Right ventricle myocardium inferior (tissue), 1 donor: ENCODE data around the gene NFIB. TPM values are rescaled to one million over a fixed set of nuclear protein-coding genes. Genes with fewer than 3 reads are reported as not detected.
A peak's percentile ranks its signal among the peaks of the same experiment; 100 is the strongest.

ENCODE experiments used
- ATAC-seq: fragments of 200-7000 bp; cut with Tn5 transposase; one replicate; pipeline ENCODE4 v1.9.1; 2020; ENCODE audit warnings: mild to moderate bottlenecking, moderate library complexity
- DNase-seq: peaks from one replicate; pipeline ENCODE4 v3.0.0; 2021; ENCODE audit errors: missing footprints
- intact Hi-C: fragments of 100-400 bp; cut with DNase I; formaldehyde crosslinking; loops from one replicate; pipeline ENCODE4 v1.11.0; 2022
- total RNA-seq: library from RNA; stranded (reverse); fragmentation: NEBNext Ultra II Directional; extraction: Animal tissue kit (Norgen Biotek cat#: 25700); gene quantifications from one replicate; pipeline ENCODE4 v1.2.1, GENCODE V29; 2021
- donor health status: DM: no; HTN: yes; CAD: no; lungs with severe emphysema.

NFIB gene
- total RNA-seq, 1 donor from 2014 or later, result 116 TPM

DNA sequence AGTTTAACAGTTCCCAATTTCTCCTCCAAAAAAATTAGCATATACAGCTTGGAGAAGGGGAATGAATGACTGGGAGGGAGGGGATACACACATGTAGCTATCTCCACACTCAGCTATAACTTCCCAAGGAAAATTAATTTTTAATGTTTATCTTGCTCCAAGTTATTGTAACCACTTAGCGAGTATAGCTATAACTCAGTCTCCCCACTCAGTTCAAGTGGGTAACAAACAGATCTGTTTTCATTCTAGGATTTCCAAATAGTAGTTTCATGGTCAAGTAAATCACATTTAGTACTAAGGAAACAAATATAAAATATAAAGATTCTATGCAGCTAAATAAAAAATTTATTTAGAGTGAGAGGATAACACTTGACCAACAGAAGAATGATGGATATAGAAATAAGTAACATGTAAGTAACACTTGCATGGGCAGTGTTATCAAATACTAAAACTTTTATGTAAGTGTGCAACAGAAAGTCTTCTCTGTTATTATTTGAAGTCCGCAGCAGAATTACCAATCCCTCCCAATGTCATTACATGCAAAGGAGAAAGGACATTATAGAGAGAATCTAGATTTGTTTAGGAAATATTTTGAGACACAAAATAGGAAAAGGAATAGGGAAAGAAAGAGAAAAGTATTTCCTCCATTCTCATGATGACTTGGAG, 10.2 kb upstream of the NFIB start:
- no peak for ATAC-seq
- intact Hi-C loops, result loop anchor here (2.0 to 5.0 kb wide), 2 partner anchors 108 to 293 kb away; no protein-coding TSS in a partner anchor
- DNase-seq, result no peak

- intact Hi-C loops, result loop anchor here (2.0 to 5.0 kb wide), 2 partner anchors 109 to 293 kb away; no protein-coding TSS in a partner anchor
- peak; percentile 6 for ATAC-seq
- DNase-seq, result no peak
Observed at GRCh38 chr9:14323083-14323971, 9.4 kb upstream of the NFIB start.

DNA sequence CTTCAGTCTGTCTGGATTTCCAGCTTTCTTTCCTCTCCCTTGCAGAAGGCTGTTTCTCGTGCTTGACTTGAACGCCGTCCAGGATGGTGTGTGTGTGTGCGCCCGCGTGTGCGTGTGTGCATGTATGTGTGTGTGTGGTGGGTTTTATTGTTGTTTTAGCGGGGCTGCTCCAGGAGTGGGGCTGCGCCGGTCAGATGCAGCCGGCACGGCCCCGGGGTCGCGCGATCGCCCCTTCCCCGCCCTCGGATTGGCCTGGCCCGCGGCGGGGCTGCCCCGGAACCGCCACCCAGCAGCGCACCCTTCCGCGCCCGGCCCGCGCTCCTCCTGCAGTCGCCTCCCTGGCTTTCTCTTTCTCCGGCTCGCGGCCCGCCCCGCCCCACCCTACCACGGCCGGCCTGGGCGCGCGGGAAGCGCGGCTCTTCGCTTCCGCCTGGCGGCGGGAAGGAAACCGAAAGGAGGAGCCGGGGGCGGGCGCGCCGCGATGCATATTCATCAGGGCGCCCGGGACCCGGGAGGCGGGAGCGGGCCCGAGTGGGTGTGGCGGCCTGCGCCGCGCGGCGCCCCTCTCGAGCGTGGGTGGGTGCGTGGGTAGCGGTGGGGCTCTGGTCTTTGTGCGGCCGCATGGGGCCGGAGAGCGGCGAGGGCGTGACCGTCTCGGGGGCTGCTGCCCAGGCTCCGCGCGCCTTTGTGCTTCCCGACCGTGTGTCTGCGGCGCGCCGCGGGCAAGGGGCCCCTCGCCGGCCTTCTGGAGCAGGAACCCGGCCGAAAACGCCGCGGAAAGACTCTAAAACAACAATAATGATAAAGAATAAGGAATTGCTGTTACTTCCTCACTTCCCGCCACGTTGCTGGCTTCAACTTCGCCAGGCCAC, 8.5 kb upstream of the NFIB start:
- peak; percentile 94 for DNase-seq
- intact Hi-C loops, result loop anchor here (1.0 to 5.0 kb wide), 3 partner anchors 26 to 292 kb away; no protein-coding TSS in a partner anchor

DNA sequence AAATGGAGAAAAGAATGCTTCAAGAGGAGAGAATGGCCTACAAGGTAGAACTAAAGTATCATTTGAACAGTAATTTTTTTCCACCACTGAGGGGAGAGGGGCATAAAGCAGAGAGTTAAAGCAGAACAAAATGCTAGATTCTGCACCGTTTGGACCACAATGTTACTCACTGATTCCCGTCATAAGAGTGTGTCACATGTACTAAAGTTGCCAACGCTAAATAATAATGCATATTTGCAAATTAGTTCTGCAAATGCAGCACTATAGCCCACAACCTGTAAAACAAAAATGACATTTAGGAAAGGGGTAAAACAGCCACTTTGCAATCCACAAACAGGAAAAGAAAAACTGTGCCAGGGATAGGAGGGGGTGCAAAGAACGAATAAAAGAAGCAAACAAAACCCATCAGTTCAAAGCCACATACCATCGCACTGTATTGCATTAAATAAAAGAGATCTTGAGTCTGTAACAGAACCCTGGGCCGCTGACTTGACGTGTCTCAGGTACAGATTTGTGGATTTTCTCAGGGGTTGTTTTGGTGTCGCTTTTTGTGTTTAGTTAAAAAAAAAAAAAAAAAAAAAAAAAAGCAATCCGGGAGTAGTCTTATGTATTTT, 7.7 kb upstream of the NFIB start:
- DNase-seq, result no peak
- intact Hi-C loops, result loop anchor here (1.0 to 5.0 kb wide), 3 partner anchors 27 to 291 kb away; no protein-coding TSS in a partner anchor
- ATAC-seq, result no peak

More for the DNA sequence above, 8.5 kb upstream of the NFIB start:
- ATAC-seq, result peak; percentile 95

DNA sequence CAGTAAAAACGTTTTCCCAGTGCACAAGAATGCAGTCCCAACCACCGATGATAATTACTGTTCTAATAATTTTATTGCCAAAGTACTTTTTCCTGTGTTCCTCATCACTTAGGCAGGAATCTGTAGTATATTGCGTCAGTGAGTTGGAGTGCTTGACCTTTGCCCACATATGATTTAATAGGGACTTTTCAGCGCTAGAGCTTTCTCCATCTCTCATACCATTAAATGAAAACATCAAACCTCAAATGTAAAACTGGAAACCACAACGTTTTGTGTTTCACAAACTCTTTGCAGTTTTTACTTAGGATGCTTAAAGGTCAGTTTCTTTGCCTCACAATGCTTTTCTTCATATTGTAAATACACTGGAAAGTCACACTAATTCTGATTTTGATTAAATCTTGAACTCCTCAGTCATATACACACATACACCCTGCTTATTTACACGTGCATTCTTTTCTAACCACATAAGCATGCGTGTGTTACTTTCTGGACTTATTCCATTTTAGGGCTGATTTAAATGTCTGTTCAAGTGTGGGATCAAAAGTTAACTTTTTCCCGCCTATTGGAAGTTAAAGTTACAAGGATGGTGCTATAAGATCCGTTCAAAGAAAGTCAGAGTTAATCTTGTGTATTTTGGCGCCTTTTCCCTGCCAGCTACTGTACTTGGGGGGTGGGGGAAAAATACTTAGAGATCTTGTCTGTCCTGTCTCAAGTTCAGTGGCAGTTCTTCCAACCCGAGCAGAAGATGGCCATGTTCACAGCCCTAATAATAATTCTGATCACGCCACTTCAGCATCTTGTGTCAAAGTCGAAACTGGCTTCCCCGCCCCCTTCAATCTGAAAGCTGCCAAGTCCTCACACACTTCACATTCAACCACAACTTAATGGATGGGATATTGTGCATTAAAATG, 6.6 kb upstream of the NFIB start:
- intact Hi-C loops, result loop anchor here (5.0 kb wide), 1 partner anchor 112 kb away; no protein-coding TSS in a partner anchor

DNA sequence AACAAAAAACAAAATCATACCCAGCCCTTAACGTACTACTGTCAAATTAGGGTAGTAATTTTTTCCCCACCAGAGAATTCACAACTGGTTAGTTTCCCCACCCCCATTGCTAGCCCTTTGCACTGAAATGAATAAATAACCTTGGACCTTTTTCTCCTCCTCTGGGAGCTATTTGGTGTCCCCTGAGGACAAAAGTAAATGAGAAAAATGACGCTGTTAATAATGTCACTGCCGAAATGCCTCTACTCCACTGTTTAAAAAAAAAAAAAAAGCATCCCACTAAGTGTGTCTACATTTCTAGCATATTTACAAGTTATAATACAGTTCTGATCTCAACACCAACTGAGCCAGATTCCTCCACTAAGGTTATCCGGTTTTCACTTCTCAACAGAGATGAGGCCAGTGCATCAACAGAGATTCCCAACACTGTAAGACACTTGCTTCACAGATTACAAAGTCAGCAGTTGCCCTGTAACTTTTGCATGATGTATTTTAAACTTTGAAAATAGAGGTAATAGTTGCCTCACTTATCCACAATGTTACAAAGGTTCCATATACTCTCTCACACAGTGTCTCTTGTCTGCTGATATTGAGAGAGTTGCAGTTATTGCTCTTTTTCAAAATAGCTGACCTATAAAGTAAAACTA, 5.1 kb upstream of the NFIB start:
- no peak for DNase-seq
- ATAC-seq, result no peak
- intact Hi-C loops, result loop anchor here (5.0 to 10.0 kb wide), 4 partner anchors 402 to 892 kb away; no protein-coding TSS in a partner anchor

More for the DNA sequence above, 6.6 kb upstream of the NFIB start:
- ATAC-seq, result no peak
- no peak for DNase-seq

DNA sequence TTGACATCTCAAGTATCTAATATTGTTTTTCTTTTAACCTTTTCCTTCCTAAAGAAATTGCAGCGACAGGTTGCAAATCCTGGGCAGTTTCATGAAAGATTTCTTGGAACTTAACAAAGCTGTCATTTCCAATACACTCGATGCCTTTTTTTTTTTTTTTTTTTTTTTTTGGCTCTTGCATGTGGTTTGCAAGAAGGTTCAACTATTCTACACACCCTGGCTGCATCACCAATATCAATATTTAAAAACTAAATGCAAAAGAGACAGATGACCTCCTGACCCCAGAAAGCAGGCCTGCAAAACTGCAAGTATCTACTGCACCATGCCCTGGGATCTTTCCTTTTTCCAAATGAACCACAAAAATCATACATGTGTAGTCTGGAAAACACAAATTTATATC, 4.4 kb upstream of the NFIB start:
- no peak for ATAC-seq

DNA sequence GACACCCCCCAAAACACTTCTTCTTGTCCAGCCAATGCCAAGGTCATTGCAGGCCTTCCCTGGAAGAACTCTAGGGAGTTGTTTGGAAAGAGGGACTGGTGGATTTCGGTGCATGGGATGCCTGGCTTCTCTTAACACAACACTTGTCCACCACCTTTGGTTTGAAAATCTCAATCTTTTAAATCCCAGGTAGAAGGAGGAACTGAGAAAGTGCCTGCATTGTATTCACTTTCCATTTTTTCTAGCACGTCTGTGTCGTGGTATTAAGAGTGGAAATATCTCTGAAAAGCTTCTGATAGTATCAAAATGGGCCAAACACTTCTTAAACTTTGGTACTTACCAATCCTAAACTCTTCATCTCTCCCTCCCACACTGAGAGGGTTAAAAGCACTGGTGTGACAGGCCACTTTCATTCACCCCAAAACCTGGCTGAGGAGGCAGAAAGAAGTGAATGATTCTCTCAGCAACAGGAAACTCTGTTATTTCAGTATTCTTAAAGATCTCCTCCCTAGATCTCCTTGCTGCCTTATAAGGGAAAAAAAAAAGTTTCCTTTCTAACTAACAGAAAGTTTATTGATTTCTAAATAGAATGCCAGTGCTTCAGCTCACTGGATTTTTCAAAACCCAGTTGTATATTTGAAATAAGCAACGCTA, 3.9 kb upstream of the NFIB start:
- intact Hi-C loops, result loop anchor here (5.0 to 10.0 kb wide), 4 partner anchors 400 to 890 kb away; no protein-coding TSS in a partner anchor
- DNase-seq, result no peak
- no peak for ATAC-seq

More for the DNA sequence above, 4.4 kb upstream of the NFIB start:
- intact Hi-C loops, result loop anchor here (5.0 to 10.0 kb wide), 4 partner anchors 401 to 891 kb away; no protein-coding TSS in a partner anchor
- DNase-seq, result no peak

DNA sequence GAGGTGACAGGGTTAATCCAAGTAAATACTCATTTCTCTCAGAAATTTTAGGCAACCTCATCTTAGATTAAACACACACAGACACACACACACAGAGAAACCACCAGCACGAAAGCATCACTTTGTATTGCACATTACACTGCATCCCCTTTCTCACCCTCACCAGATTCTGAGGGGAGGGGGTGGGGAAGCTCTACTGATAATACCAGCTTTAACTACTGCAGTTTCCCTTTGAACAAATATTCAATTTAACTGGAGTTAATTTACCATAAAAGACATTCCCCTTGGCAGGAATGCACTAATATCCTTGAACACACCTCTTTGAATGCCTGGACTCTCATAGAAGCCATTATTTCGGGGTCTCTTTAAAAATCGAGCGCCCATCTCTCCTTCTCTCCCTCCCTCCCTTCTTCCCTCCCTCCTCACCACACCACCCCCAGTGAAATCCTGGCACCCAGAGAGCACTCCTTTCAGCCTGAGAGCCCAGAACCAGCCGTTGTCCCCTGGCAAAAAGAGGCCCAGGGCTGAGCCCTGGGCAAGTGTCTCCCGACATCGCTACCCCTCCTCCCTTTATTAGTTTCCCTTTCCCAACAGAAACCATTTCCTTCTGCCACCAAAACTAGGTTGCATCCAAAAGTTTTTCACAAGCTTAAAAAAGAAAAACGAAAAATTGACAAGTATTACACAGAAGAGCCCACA, 2.8 kb upstream of the NFIB start:
- no peak for ATAC-seq
- no peak for DNase-seq
- intact Hi-C loops, result loop anchor here (5.0 to 10.0 kb wide), 4 partner anchors 399 to 889 kb away; no protein-coding TSS in a partner anchor

- intact Hi-C loops, result loop anchor here (2.0 to 10.0 kb wide), 8 partner anchors 33 to 889 kb away; no protein-coding TSS in a partner anchor
- ATAC-seq, result no peak
- peak; percentile 66 for DNase-seq
Observed at GRCh38 chr9:14315875-14316601, 2.1 kb upstream of the NFIB start.

DNA sequence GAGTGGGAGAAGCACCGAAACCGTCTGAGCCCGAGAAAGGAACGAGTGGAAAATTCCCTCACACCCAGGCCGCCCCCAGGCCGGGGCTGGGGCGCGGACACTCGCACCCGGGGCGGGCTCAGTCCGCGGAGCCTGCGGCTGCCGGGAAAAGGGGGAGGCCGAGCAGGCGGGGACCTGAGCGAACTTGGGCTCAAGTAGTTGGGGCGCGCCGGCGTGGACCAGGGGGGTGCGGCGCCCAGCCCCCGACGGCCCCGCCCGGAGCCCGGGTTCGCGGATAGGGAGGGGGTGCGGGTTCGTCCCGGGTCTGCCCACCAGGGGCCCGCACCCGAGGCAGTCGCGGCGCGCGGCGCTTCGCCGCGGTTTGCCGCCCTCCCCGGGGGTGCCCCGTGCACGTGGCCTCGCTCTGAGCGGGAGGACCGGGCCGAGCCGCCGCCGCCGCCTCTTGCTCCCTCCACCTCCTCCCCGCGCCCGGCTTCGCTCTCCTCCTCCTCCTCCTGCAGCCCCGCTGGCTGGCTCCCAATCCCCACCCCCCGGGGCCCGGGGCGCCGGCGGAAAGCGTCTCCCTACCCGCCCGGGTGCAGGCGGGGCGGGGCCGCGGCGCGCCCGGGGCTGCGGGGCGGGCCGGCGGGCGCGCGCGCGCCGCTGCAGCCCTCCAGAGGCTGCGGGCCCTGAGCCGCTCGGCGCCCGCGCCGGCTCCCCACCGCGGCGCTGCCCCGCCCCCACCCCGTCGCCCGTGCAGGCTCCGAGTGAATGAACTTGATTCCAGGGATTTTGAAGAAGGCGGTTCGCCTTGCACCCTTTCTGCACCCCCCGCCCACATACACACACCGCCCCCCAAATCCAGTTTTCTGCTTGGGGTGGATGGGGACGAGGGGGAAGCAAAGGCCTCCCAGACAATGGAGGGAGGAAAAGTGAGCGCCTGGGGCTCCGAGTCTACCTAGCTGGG, 1.3 kb upstream of the NFIB start:
- peak; percentile 84 for ATAC-seq
- intact Hi-C loops, result loop anchor here (2.0 to 10.0 kb wide), 9 partner anchors 34 to 888 kb away; no protein-coding TSS in a partner anchor
- DNase-seq, result peak; percentile 95

DNA sequence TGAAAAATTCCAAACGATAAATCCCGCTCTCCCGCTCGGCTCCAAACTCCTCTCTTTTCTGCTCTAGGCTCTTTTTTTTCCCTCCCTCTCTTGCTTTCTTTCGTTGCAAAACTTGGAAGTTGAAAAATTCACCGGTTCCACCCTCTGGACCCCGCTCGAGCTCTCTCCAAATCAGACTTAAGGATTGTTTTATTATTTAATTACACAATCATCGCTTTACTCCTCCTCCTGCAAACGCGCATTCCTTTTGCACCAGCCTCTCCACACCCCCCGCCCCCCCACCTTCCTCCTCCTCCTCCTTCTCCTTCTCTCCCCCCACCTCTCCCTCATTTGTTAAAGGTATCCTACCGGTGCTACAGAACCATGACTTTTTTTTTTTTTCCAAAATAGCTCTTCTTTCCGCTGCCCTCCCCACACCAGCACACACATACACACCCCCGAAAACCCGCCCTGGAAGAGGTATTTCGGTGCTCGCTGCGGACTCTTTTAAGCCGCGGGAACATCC, 535 bp upstream of the NFIB start:
- peak; percentile 60 for ATAC-seq
- intact Hi-C loops, result loop anchor here (2.0 to 10.0 kb wide), 7 partner anchors 34 to 630 kb away; no protein-coding TSS in a partner anchor
- peak; percentile 82 for DNase-seq

DNA sequence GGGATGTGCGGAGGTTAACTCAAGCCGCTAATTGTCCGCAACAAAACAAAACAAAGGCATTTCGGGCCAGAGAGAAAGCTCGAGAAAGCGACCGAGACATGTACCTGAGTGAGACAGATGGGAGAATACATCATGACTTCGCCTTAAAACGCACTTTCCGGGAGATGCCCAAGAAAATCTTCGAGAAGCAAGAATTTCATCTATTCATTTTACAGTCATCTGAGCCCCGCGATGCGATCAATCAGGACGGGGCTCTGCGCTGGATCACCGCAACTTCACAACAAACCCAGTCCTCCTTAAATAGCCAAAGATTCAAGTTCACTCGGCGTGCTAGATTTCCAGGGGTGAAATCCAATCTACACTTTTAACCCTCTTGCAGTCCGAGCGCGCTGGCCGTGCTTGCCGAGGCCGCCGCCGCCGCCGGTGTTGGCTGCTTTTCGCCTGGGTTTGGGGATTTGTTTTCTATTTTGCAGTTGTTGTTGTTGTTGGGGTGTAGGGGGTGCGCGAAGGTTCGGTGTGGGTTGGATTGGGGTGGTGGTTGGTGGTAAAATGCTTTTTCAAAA, 482 bp downstream of the NFIB start:
- ATAC-seq (no peak), DNase-seq (peak; percentile 66)
- intact Hi-C loops, result loop anchor here (5.0 to 10.0 kb wide), 3 partner anchors 46 to 629 kb away; no protein-coding TSS in a partner anchor
